ENCODE results near the gene GJB5. TPM values are rescaled to one million over a fixed set of nuclear protein-coding genes. Genes with fewer than 3 reads are reported as not detected.

The GJB5 gene
- total and polyA plus RNA-seq, 9 of the 15 experiments (the other 6 are each of a cell fraction or from before 2014, with no cell fraction given): 0.04 TPM; not detected in 8

DNA sequence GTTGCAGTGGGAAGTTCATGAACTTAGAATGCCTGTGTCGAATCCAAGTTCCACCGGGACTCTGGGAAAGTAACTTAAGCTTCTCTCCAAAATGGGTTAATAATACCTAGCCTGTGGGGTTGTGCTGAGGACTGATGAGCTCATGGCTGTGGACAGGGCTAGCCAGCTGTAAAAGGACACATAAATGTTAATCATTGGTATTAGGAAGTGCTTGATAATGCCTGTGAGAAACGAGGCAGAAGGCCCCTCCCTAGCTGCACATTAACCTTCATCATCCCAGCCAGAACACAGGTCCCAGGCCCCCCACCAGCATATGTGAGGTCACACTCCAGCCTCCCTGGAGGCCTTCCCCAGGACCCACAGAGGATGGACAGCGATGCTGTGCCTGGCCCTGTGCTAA, 3.9 kb downstream of the GJB5 start:
- ChIA-PET POLR2A (interaction anchor here (1.1 kb wide), 1 partner anchor 9 kb away, joined by 4 read pairs; no protein-coding TSS in a partner anchor), CTCF (ENCODE audit: low intra/inter-chr PET ratio) (no interaction called here)
- Histone ChIP-seq H3K9me3 (replicated peaks; ENCODE audit: control insufficient read depth, insufficient read depth, low read depth, low read length) (no peaks in the 10 kb centered on the region), H3K36me3 (ENCODE audit: control insufficient read depth, insufficient read depth, low read length) (no peaks in the 10 kb centered on the region), H3K9ac (ENCODE audit: insufficient read depth in 1 of 2, low read depth in 2 of 2, low read length in 2 of 2) (no peak overlapping the region), H3K9me1 (ENCODE audit: control insufficient read depth, insufficient read depth, low read length) (no peaks in the 10 kb centered on the region), H4K20me1 (replicated peaks; ENCODE audit: control insufficient read depth, insufficient read depth, low read length) (peaks cover 5% of the 10 kb centered on the region), H3K4me1 (replicated peaks in 1 of 2; ENCODE audit: control insufficient read depth in 2 of 2, insufficient read depth in 2 of 2, low read length in 2 of 2) (peaks cover 0 to 4% of the 10 kb centered on the region in 2 experiments; a peak in 1 of 5 replicates), H3K79me2 (ENCODE audit: control insufficient read depth, insufficient read depth, low read length) (no peaks in the 10 kb centered on the region), H3K27me3 (ENCODE audit: control insufficient read depth in 2 of 2, insufficient read depth in 2 of 2, low read length in 2 of 2) (peaks cover 39 to 76% of the 10 kb centered on the region in 2 experiments; a peak in 4 of 5 replicates), H3K4me3 (no peak overlapping the region), H3K27ac (ENCODE audit: extremely low read depth, low read depth, low read length) (no peak overlapping the region), H2AFZ (ENCODE audit: low read depth, low read length) (no peak overlapping the region), H3K4me2 (ENCODE audit: insufficient read depth, low read length) (no peak overlapping the region)
- FAIRE-seq: no peak
- intact Hi-C loops (cut with micrococcal nuclease): no loop called here
- 0% methylated on average over 4 of the region's 4 CpGs for WGBS (ENCODE audit: insufficient coverage, low coverage, missing lambda C conversion rate)
- TF ChIP-seq MYNN (IDR thresholded peaks at IDR 0.05): no peak
- TF ChIP-seq MYNN (CRISPR knock-in tag; IDR thresholded peaks at IDR 0.05): no peak
- TF ChIP-seq ILF3 (IDR thresholded peaks at IDR 0.05; ENCODE audit: borderline replicate concordance): no peak
- TF ChIP-seq KLF10 (CRISPR knock-in tag; IDR thresholded peaks at IDR 0.05): no peak
- no peak for TF ChIP-seq ZNF778 (CRISPR knock-in tag; IDR thresholded peaks at IDR 0.05)
- no peak for TF ChIP-seq ASH1L (IDR thresholded peaks at IDR 0.05; ENCODE audit: borderline replicate concordance, low read depth, partially characterized antibody)
- TF ChIP-seq, protein P1, sequence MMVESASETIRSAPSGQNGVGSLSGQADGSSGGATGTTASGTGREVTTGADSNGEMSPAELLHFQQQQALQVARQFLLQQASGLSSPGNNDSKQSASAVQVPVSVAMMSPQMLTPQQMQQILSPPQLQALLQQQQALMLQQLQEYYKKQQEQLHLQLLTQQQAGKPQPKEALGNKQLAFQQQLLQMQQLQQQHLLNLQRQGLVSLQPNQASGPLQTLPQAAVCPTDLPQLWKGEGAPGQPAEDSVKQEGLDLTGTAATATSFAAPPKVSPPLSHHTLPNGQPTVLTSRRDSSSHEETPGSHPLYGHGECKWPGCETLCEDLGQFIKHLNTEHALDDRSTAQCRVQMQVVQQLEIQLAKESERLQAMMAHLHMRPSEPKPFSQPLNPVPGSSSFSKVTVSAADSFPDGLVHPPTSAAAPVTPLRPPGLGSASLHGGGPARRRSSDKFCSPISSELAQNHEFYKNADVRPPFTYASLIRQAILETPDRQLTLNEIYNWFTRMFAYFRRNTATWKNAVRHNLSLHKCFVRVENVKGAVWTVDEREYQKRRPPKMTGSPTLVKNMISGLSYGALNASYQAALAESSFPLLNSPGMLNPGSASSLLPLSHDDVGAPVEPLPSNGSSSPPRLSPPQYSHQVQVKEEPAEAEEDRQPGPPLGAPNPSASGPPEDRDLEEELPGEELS (CRISPR knock-in tag; IDR thresholded peaks at IDR 0.05; ENCODE audit: borderline replicate concordance): no peak
- TF ChIP-seq TFAM (CRISPR knock-in tag; conservative IDR thresholded peaks at IDR 0.05): no peak
- TF ChIP-seq ZNF311 (CRISPR knock-in tag; IDR thresholded peaks at IDR 0.05): no peak
- BruUV-seq (replicated peaks): no TSS peak
- no peak for DNase-seq (ENCODE audit: extremely low read depth in 1 of 4, low spot score in 3 of 4)
- in situ Hi-C loops (cut with MboI): no loop called here
- ATAC-seq: no peak

Measured in K562 (cell line).